CD4-positive, alpha-beta T cell treated with Interleukin-6 for 4 hours (primary cell): ENCODE measurements around the gene RTN4RL1.
A peak's percentile ranks its signal among the peaks of the same experiment; 100 is the strongest.
"Not testable (repeated sequence)": the region's sequence is repeated elsewhere in the genome, so short reads cannot be mapped to it uniquely, and the experiment has no call there.

ENCODE experiments used
- DNase-seq: peaks from one replicate; pipeline ENCODE4 v3.0.0-alpha.2; 2020; ENCODE audit warnings: mixed read lengths

Gene RTN4RL1

DNA sequence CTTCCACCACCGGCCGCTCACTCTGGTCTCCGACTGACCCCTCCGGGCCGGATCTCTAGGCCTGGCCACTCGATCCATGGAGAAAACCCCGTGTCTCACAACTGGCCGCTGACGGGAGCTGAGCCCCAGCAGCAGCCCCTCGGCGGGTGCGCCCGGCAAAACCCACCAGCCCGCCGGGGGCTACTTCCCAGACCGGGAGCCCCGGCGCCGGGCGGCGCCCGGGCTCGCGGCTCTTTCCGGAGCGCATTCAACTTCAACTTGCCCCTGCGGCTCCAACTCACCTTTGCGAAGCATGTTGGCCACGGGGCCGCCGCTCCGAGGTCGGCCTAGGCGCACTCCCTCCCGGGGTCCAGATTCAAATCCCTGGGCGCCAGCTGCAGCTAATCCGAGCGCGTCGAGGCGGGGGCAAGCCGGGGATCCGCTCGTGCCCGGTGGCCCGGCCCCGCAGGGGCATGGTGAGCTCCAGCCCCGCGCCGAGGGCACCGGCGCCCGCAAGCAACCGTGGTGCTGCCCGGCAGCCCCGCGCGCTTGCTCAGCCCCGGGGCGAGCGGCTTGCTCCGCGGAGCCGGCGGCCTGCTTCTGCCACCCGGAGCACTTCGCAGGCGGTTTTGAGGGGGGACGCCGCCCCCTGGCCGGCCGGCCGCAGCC lies 438 bp downstream of the RTN4RL1 start:
- peak; percentile 16 for DNase-seq

DNA sequence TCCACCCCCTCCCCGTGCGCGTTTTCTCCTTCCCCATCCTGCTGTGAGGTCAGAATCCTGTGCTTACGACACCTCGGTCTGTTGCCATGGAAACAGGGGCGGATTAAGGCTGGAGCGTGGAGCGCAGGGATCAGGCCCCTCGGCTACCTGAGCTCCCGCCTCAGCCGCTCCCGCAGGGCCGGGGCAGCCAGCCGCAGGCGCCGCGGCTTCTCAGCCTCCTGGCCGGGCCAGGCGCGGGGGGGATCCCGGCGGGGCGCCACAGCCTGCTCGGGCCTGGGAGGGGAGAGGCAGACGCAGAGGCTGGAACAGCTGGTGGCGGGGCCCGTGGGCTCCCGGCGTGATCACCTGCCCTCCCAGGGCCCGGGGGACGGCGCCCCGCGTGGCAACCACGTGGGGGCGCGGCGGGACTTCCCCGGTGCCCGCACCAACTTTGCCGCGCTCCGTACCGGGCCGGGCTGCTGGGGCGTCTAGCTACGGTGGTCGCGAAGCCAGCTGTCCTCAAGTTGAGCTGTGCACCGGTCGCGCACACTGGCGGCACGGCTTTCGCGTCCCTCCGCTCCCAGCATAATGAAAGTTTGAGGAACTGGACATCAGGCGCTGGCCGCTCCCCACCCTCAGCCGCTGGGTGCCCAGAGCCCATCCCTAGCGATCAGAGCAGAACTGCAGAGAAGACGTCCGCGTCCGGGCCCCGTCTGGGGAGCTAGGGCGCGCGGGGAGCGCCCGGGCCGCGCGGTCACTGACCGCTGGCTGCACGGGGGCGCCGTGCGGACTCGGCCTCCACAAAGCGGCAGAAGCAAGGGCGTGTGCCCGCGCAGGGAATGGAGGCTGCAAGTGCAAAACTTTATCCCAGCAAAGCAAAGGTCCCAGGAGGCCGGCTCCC lies 1.2 kb downstream of the RTN4RL1 start:
- peak; percentile 40 for DNase-seq

DNA sequence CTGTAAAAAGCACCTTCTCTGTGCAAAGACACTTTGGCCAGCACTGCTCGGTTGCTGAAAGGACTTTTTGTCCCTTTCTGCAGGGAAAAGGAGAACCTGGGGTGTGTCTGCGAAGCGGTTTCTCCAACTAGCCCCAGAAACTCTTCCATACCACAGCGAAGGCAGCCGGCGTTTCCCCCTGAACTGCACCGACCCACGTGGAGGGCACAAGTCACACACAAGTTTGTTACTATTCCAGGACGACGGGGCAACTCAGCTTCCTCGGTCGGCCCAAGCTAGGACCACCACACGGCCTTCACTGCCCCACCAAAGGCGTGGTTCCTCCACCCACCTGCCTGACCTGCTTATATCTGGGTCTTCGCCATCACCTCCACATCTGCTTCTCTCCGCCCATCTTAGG lies 1.9 kb downstream of the RTN4RL1 start:
- no peak for DNase-seq

DNA sequence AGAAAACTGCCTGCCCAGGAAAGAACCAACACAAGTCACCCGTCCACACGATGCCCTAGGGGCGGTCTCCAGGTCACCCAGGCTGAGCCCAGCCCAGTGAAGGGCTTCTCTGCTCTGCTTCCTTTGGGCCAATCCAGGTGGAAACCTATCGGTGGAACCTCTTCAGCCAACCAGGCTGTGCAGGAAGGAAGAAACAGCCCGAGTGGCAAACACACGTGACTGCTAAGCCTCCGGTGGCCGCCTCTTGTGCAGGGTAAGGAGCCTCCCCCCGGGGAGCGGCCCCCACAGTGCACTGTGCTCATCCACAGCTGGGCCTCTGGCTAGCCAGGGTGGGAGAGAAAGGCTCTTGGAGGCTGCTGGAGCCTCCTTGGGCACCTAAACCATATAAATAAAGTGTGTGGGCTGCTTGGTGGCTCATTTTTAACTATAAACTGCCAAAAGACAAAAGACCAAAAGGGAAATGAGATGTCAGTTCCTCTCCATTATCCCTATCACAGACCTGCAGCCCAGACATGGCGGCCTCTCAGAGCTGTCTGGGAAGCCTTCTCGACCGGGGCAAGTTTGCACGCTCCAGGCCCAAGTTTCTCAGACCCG lies 2.4 kb downstream of the RTN4RL1 start:
- peak; percentile 23 for DNase-seq

DNA sequence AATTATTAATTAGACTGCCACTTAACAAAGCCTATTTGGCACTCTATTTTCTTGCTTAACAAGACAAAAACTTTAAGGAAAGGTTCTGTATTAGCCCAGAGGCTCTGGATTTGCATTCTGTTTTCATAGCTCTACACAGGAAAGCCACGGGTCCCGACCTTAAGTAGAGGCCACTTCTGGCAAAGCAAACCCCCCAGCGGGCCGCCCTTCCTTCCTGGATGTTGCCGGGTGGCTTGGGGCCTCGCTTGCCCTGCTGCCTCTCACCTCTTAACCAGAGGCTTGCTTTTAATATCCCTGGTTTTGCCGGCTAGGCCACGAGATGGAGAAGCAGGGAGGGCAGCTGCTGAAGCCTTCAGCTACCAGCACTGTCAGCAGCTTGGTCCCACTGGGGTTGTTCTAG lies 4.4 kb downstream of the RTN4RL1 start:
- no peak for DNase-seq

DNA sequence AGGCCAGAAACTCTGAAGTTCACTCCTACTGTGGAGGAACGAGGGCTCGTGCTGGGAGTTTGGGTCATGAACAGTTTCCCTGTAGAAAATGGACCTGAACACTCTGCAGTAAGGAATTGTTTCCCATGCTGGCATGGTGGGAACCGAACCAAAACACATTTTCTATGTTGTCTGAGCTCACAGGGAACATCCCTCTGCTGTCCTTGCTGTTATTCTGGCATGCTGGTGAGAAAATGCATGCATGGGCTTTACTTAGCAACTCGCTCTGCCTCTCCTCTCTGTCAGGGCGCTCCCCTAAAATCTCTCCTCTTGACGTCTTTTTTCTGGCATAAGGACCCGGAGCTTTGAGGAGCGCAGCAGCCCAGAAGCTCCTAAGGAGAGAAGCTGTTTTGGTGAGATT lies 5.4 kb downstream of the RTN4RL1 start:
- DNase-seq: no peak

DNA sequence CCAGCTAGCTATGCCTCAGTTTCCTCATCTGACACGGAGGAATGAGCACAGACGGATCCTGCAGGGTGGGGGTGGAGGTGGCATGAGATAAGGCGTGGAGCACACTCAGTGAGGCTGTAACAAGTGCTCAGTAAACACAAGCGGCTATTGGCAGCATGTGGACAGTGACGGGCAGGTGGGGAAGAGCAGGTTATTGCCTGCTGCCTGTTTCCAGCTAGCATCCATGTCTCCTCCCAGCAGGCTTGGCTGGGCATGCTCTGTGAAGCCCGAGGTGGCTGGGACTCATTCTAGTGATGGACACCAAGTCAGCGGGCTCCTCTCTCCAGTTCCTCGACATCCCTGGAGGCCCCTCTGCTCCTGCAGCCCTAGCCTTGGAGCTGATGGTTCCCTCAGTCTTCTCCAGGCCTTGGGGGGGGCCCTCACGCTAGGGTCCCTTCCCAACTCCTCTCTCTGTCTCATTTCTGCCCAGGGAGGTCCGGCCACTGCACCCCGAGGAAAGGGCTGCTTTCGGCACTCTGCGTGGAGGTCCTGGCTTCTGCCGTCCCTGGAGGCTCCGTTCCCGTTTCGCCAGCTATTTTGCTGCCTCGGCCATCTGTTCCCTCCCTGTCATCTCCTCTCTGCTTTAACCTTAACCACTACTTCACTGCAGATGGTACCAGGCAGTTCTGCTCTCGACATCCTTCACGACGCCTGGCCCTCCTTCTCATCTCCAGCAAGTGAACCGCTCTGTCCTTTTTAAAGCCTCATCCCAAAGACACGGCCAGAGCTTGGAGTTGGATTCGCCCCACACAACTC lies 6.2 kb downstream of the RTN4RL1 start:
- DNase-seq: no peak

DNA sequence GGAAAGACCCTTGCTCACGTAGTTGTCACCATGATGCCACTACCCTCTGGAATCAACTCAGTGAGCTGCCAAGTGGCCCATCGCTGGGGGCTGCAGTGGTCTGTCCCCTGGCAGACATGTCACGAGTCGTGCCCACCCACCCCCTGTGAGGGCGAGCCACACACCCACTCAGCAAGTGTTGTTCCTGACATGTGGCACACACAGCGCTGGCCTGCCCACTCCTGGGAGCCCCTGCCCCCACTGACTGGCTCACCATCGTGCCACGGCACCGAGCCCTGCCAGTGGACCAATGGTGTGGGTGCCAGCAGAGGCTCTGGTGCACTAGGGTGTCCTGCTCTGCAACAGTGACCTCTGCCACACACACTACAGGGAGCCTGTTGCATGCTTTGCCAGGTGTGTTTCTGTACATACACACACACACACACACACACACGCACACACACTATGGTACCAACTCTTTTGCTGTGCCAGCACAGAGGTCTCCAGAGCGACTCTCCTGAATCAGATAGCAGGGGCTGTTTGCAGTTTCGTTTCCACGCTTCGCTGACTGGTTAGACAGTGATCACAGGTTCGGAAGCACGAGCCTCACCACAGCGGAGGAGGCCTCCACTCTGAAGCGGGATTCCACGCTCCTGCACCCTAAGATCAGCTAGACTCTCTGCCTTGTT lies 7.7 kb downstream of the RTN4RL1 start:
- no peak for DNase-seq

DNA sequence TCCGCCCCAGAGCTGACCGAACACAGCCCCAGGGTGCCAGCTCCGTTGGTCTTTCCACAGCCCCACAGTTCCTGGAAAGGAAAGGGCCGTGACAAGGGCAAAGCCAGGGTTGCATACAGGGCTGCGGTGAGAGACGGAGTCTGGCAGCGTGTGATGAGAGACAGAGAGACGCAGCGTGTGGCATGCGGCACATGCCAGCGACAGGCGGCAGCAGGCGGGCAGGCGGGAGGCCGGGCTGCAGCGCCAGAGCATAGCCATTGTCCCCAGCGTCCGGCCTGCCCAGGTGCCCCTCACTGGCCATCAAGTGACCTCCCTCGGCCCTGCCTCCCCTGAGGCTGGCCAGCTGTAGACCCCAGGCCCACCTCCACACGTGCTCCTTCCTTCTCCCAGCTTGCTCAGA lies 8.6 kb downstream of the RTN4RL1 start:
- no peak for DNase-seq

DNA sequence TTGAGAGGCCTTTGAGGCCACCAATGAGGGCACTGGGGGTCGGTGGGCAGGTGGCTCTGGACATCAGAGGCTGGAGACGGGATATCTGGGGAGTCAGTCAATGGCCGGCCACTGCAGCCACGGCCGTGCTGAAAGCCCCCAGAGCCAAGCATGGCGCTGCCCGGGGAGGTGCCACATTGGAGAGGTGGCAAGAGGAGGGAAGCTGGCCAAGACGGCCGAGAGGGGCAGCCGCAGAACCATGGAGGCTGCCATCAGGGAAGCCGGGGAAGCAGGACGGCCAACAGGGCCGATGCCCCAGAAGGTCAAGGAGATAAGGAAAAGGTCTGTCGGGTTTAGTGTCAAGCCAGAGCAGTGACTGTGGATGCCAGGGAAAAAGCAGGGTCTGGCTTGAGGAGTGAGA lies 9.8 kb downstream of the RTN4RL1 start:
- DNase-seq: no peak

DNA sequence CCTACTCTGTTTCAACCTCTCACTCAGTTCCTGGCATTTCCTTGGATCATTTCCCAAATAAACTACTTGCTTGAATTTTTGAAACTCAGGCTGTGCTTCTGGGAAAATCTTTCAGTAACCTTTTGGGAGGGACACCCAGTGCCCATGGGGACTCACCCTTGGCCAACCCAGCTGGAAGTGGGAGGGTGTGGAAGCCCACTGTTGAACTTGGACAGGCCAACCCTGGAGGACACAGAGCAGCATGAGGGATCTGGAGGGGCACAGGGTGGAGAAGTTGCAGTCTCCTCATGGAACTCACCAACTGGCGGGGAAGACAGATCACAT lies 11.2 kb downstream of the RTN4RL1 start:
- DNase-seq: no peak

DNA sequence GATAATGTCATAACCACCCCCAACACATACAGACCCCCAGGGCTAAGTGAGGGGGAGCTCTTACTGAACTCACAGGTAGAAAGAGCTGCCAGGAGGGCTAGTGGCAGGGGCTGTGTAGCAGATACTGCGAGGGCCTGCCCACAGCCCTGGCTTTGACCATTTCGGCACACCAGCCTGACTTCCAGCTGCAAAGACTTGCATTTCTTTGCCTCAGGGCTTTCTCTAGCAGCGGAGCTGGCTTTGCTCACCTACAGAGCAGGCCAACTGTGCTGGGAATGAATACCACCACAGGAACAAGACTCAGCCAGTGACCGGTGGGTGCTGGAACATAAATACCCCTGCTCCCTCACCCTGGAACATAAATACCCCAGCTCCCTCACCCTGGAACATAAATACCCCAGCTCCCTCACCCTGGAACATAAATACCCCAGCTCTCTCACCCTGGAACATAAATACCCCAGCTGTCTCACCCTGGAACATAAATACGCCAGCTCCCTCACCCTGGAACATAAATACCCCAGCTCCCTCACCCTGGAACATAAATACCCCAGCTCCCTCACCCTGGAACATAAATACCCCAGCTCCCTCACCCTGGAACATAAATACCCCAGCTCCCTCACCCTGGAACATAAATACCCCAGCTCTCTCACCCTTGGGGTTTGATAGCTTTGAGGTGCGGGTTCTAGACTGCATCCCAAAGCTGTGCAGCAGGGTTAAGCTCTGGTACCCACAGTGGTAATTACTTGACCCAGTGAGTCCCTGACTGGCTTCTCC lies 11.7 kb downstream of the RTN4RL1 start:
- not testable (repeated sequence) for DNase-seq

DNA sequence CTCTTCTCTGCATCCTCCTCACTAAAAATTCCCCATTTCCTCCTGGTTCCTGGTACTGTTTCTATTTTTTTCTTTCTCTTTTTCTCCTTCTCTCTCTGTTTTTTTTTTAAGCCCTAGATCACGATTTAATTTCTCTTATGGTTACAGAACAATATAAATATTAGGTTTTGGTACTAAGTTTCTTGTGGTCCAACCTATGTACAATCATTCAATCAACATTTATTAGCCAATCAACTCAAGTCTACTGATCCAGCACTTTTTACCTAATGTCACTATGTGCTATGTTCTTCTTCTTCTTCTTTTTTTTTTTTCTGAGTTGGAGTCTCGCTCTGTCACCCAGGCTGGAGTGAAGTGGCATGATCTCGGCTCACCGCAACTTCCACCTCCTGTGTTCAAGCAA lies 12.6 kb downstream of the RTN4RL1 start:
- no peak for DNase-seq

DNA sequence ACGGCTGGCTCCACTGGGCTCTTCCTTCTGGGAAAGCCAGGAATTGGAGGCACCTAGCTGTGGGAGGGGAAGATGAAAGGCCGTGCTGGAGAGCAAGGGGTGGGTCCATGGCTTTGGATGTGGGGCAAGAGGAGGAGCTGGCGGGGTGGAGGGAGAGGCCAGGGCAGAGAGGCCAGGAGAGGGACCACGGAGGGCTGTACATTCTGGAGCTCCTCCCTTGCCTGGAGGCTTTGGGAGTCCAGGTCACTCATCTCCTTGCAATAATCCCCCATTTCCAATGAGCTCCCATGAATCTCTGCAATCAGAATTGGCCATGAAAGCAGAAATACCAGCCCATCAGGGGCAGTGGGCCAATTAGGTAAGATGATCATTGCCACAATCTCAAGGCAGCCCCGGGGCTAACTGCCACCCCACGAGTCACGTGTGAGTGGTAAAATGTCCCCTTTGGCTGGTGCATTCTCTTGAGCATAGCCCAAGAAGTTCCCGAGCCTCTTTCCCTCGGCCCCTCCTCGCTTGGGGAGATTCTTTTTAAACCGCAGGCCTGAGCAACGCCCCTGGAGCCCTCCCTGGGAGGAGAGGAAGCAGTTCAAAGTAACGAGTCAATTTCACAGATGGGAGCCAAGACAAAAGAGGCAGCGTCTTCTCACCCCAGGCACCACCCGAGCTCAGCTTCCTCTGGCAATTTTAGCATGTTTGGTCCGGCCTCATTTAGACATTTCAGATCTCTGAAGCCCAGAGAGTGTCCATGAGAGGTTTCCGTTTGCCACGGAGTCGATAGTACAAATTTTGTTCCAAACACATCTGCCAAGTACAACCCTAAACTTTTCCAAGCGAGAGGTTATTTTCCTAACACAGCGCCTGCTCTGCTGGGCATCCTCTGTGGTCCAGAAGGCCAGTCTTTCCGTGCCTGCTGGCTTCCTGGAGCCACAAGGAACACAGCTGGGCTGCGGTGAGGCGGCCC lies 13.4 kb downstream of the RTN4RL1 start:
- no peak for DNase-seq

DNA sequence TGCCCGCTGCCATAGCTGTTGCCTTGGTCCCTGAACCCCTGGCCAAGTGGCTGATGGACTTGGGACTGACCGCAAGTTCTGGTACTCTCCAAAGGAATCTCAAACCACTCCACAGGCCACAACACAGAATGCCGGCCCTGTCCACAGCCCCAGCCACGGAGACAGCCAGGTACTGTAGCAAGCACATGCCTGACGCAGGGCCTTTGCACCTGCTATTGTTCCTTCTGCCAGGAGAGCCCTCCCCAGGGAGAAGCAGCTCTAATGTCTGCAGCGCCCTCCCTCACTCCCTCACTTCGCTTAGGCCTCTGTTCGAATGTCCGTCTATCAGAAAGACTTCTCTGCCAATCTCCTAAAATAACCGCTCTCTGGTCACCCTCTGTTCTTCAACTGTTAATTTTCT lies 15.4 kb downstream of the RTN4RL1 start:
- no peak for DNase-seq

DNA sequence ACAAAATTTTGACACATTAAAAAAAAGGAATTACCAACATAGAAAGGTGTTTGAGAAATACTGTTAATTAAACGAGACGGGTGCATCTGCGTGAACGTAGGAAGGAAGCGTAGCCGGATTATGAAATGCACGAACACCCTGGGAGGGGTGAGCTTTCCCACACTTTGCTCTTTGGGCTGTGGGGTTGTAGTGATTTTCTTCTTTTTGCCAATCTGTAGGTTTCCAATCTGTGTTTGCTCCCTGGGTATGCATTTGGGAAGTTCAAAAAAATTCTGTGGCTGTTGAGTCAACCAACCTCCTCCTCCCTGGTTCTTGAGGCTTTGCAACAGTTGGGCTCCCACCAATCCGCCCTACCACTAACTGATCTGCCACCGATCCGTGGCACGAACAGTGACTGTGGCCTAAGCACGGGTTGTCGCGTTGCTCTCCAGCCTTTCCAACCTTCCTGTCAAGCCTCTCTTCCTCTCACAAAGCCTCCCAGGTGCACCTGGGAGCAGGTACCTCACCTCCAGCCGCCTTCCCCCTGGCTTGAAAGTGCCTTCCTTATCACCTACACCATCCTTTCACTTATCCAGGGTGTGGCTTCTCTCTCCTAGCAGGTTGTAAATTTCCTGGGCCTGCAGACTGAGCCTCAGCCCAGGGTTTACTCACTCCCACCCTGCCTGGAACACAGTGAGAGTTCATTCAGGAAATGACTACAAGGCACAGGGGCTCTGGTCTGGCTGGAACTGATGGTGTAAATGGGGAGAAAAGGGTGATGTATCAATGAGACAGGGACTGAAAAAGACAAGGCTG lies 16.6 kb downstream of the RTN4RL1 start:
- DNase-seq: no peak

DNA sequence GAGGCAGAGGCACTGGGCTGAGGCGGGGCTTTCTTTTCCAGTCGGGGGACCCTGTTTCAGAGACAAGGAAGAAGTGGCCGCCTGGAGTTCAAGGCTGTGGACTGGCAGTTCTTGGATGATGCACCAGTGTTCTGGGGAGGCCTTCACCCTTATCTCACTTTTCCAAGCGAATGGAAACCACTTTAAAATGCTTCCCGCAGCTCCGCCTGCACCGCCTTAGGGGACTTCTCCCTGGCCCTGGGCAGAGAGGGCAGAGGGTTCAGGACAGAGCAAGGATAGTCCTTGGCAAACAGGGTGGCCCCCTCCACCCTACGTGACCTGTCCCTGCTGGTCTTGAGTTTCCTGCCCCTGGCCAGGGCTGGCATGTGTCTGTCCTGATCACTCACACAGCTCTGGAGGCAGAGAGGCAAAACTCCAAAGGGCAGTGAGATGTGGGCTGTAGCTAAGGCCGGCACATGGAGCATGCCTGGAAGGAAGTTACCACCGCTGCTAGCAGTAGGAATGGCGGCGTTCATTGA lies 20.6 kb downstream of the RTN4RL1 start:
- DNase-seq: no peak

DNA sequence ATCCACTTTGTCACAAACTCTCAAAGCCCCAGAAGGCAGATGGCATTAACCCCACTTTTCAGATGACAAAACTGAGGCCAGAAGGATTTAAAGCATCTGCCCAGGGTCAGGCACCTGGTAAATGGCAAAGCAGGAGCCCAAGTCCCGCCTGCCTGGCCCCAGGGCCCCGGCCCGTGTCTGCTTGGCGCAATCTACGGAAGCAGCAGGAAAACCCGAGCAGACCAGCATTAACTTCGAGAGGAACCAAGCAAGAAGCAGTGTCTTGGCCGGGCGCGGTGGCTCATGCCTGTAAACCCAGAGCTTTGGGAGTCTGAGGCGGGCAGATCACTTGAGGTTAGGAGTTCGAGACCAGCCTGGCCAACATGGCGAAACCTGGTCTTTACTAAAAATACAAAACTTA lies 21.6 kb downstream of the RTN4RL1 start:
- DNase-seq: no peak

DNA sequence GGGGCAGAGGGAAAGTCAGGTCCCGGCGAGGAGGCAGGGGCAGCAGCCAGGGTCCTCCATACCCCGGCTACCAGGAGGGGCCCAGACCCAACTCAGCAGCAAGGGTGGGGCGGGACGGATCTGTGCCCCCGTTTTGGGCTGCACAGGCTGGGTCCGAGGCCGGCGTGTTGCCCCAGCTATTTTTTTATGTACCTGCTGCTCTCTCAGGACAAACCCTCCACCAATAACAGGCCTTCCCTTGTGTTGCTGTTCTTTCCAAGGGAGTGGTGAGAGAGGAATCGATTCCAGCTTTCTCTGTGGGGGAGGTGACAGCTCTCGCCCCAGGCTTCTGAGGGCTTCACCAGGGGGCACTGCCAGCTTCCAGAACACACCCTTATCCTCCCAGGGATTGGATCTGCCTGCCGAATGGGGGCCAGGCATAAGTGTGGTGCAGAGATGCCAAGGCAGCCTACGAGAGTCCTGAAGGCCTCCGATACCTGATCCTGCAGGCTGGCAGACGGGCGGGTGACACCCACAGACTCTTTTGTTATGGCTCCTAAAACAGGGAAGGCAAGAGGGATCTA lies 22.3 kb downstream of the RTN4RL1 start:
- no peak for DNase-seq
